GM12875 (cell line): ENCODE measurements around the gene KRTAP10-9.
"Not testable (repeated sequence)": the region's sequence is repeated elsewhere in the genome, so short reads cannot be mapped to it uniquely, and the experiment has no call there.

Experiments used
- H3K4me3 ChIP-seq: one replicate; pipeline ENCODE4 v1.5.1; 2011; ENCODE audit warnings: low read depth, low read length, control low read depth
- TF ChIP-seq, protein P1 (sequence below): IDR thresholded peaks from 2 replicates; pipeline ENCODE4 v1.5.1; 2011; ENCODE audit warnings: low read depth, mild to moderate bottlenecking, control low read depth, inconsistent platforms, low read length, moderate library complexity, borderline replicate concordance; ENCODE audit not compliant: insufficient read depth

The KRTAP10-9 gene, protein sequence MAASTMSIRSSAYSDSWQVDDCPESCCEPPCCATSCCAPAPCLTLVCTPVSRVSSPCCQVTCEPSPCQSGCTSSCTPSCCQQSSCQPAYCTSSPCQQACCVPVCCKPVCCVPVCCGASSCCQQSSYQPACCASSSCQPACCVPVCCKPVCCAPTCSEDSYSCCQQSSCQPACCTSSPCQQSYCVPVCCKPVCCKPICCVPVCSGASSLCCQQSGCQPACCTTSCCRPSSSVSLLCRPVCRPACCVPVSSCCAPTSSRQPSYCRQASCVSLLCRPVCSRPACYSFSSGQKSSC

DNA sequence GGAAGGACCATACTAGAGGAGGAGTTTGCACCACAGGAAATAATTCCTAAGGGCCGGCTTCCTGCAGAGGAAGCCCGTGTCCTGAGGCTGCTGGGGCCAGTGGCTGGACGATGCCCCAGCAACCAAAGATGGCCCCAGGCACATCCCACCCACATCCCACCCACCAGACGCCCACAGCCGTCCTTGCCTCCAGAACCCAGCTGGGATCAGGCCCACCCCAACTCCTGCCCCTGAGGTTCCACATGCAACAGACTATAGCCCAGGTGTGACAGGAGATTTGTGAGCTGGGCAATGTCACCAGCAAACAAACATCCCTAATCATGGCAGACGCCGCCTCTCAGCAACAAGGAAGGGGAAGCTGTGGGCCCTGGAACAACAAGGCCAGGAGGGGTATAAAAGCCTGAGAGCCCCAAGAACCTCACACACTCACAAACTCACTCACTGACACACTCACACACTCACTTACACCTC lies at the start of gene KRTAP10-9:
Gene KRTAP10-9, plus strand, starts transcription at position 421 of the 471 bp plus-strand sequence. CDS start 79 bp downstream, outside the sequence.
- TF ChIP-seq, protein P1, sequence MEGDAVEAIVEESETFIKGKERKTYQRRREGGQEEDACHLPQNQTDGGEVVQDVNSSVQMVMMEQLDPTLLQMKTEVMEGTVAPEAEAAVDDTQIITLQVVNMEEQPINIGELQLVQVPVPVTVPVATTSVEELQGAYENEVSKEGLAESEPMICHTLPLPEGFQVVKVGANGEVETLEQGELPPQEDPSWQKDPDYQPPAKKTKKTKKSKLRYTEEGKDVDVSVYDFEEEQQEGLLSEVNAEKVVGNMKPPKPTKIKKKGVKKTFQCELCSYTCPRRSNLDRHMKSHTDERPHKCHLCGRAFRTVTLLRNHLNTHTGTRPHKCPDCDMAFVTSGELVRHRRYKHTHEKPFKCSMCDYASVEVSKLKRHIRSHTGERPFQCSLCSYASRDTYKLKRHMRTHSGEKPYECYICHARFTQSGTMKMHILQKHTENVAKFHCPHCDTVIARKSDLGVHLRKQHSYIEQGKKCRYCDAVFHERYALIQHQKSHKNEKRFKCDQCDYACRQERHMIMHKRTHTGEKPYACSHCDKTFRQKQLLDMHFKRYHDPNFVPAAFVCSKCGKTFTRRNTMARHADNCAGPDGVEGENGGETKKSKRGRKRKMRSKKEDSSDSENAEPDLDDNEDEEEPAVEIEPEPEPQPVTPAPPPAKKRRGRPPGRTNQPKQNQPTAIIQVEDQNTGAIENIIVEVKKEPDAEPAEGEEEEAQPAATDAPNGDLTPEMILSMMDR = no peak
- H3K4me3 ChIP-seq = no peak within 1 kb of the TSS

DNA sequence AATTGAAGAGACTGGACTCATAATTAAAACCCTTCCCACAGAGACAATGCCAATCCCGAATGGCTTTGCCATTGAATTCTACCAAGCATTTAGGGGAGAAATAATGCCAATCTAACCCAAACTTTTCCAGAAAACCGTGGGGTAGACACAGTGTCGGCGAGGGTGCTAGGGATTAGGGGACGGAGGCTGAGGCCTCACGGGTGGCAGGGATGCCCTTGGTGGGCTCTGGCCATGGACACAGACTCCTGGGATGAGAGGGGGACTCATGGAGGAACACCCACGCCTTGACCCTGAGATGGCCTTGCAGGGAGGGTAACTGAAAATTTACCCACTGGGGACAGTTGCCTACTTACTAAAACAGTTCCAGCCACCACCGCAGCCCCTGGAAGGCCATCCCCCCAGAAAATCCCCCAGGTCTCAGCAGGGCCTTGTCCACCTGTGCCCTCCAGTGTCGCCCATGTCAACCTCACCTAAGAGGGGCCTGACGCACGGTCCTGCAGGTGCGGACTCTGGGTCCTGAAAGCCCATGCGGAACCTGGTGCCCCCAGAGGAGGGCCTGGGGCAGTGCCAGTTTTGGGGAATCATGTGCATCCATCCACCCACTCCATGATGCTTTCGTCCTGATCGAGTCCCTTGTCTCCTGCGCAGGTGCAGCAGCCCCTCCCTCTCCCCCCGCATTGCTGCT lies 48.4 kb upstream of the KRTAP10-9 start:
- H3K4me3 ChIP-seq = no peak overlapping the region
- TF ChIP-seq, protein P1 = no peak

DNA sequence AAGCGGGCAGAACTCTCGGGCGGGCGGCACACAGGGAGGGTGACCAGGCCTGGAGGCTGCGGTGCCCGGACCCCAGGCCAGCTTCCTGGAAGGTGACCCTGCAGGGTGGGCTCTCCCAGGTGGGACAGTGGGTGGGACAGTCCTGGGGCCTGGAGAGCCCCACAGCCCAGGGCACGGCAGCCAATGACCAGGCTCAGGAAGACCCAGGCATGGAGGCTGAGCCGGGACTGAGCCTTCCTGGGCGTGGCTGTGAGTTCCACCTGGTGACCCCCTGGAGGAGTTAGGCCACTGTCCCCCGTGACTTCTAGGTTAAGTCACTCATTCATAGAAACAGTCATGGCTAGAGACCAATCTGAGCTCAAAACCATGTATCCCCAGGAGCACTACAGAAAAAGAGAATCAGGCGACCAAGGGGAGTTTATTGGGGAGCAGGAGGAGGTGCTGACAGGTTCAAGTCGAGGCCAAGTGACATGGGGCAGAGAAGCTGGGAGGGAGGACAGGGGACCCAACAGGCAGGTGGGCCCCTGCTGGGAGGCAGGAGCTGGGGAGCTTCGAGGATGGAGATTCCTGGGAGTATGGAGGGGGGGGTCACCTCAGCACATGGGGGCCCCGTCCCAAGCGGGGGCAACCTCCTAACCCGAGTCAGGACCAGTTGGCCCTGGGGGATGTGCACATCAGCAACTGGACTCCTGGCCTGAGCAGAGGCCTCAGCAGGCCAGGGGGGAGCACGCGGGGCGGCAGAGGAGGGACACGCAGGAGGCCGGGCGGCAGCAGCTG lies 47.6 kb upstream of the KRTAP10-9 start:
- TF ChIP-seq, protein P1 = no peak
- no peak overlapping the region for H3K4me3 ChIP-seq

DNA sequence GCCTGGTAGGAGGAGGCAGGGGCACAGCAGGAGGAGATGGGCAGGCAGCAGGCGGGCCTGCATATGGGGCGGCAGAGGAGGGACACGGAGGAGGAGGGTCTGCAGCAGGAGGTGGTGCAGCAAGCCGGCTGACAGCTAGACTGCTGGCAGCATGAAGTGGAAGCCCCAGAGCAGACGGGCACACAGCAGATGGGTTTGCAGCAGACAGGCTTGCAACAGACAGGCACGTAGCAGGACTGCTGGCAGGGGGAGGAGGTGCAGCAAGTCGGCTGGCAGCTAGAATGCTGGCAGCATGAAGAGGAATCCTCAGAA lies 47.1 kb upstream of the KRTAP10-9 start:
- H3K4me3 ChIP-seq = no peak overlapping the region
- TF ChIP-seq, protein P1 = no peak

DNA sequence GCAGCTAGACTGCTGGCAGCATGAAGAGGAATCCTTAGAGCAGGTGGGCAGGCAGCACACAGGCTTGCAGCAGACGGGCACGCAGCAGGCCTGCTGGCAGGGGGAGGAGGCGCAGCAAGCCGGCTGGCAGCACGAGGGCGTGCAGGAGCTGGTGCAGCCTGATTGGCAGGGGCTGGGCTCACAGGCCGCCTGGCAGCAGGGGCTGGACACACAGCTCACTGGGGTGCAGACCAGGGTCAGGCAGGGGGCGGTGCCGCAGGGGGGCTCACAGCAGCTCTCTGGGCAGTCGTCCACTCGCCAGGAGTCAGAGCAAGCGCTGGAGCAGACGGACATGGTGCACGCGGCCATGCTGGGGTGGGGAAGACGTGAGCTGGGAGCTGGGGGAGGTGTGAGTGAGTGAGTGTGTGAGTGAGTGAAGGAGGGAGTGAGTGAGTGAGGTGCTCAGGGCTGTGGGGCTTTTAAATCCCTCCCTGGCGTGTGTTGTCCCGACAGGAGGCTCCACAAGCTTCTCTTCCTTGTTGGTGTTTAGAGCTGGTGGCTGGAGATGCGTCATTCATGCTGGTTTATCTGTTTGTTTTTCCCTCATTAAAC lies 46.6 kb upstream of the KRTAP10-9 start, which contains the start of gene KRTAP10-5:
Gene KRTAP10-5, minus strand, starts transcription at position 374 of the 591 bp plus-strand sequence. Its CDS starts 26 bp downstream, at position 348.
- H3K4me3 ChIP-seq = not testable (repeated sequence)

DNA sequence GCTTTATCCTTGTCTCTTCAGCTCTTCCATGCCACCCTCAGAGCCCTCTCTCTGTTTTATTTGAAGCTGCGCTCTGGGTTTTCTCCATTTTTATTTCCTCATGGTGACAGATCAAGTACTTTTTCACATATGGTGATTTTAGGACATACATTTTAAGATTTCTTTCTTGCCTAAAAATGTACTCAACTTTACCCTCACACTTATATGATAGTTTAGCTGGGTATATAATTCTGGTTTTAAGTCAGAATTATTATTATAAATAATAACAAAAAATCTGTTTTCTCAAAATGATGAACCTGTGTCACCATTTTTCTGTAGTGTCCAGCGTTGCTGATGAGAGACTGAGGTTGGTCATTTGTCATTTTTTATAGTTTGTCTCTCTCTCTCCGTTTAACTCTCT lies 45.7 kb upstream of the KRTAP10-9 start:
- TF ChIP-seq, protein P1 = no peak
- H3K4me3 ChIP-seq = no peak overlapping the region

DNA sequence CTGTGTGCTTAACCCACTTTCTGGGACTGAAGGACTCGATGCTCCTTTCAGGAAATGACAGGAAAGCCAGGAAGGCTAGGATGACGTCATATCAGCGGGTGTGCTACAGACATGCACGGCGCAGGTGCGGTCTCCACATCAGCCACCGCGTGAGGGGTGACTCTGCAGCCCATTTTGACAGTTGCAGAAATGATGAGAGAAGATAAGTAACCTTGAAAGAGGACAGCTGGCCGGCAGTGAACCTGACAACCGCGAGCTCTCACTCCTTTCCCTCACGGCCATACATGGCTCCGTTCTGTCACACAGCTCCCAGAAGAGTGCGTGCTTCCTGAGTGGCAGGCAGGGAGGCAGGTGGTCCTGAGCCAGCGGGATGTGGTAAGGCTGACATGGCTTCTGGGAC lies 44.8 kb upstream of the KRTAP10-9 start:
- TF ChIP-seq, protein P1 = no peak
- H3K4me3 ChIP-seq = no peak overlapping the region
